T-helper 1 cell treated with Interleukin-12 subunit alpha and Interleukin-12 subunit beta and Interleukin-4 antibody, amounts not matched to agents 30 ng/mL and 1 ng/mL, for 36 hours (primary cell): ENCODE data around the gene TACC3. TPM values are rescaled to one million over a fixed set of nuclear protein-coding genes. Genes with fewer than 3 reads are reported as not detected.

Experiments used
- intact Hi-C: fragments of 100-400 bp; cut with micrococcal nuclease; formaldehyde crosslinking; loops from one replicate; pipeline ENCODE4 v1.15.1; 2024
- total RNA-seq: library from RNA; stranded (reverse); gene quantifications from 2 replicates; pipeline ENCODE4 v1.2.3, GENCODE V29; 2022

TACC3 gene
- total RNA-seq, 1 donor from 2014 or later = 173 TPM

DNA sequence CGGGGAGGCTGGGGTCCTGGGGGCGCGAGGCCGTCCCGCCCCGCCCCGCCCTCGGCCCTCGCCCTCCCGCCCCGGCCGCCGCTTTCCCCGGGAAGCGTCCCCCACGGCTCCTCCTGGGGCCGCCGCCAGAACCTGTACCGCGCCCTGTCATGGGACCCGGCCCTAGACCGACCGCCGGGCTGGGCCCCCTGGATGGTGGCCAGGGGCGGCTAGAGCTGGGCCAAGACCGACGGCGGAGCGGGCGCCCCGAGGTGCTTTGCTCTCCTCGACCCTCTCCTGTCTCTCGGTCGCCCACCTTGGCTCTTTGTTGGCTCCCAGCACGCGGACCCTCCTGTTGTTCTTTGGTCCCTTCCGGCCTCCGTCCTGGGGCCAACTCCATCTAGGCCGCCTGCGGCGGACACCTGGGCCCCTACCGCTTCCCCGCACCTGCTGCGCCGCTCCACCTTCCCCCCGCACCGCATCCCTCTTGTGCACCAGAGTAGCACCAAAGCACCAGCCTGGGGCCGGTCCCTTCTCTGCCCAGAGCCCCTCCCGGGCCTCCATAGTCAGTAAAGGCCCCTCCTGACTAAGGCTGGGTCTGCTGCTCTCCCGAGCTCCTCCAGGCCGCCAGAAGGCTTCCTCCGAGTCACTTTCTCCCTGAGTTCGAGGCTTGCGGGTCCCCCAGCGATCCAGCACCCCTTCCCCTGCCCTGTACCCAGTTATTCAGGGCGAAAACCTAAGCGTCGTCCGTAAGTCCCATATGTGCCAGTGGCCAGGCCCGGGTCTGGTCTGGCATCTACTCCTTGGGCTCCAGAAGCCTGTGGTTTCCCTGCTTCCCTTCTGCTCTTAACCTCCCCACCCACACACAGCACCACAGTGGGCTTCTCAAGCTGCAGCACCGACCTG is 587 bp downstream of the TACC3 start:
- intact Hi-C loops = loop anchor here (1.0 to 10.0 kb wide), 10 partner anchors 10 to 1810 kb away; partner anchors contain the start of genes FAM53A, HAUS3, LETM1 and LRPAP1

DNA sequence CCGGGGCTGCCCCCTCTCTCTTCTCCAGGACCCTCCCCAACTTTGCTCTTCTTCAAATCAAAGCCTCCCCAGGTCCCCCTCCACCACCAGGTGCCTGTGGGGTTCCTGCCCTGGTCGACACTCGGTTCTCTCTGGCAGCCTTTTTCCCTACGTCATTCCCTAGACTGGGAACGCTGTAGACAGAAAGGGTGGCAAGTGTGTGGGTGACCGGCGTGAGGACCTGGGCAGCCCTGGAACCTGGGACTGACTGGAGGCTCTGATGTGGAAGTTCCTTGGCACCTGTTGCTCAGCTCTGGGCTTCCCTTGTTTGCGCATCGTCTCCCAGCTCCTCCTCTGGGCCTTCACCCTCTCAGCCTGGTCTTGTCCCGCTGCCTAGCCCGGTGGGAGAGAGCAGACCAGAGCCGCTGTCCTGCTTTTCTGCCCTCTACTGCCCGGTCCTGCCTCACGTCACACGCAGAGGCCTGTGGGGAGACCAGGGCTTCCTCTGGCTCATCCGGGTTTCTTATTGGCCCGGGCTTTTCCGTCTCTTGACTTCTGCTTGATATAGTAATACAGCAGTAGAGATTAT is 1.3 kb downstream of the TACC3 start:
- intact Hi-C loops = loop anchor here (5.0 to 10.0 kb wide), 5 partner anchors 140 to 1810 kb away; partner anchors contain the start of gene LRPAP1

DNA sequence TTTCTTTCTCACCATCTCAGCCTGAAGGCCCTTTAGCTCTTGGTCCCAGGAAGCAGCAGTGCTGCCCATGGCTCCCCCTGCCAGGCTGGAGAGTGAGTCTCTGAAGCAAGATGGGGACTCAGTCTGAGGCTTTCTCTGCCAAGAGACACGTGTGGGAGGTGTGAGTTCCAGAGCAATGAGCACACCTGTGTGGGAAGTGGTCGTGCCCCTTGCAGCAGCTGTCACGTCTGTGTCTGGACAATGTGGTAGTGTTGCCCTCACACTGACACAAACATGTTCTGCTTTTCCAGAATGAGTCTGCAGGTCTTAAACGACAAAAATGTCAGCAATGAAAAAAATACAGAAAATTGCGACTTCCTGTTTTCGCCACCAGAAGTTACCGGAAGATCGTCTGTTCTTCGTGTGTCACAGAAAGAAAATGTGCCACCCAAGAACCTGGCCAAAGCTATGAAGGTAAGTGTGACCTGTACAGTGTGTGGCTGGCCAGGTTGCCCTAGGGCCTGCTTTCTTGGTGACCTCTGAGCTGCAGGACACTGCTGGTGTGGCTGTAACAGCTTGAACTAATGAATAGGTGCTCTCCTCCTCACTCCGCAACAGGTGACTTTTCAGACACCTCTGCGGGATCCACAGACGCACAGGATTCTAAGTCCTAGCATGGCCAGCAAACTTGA is 1.9 kb downstream of the TACC3 start:
- intact Hi-C loops = loop anchor here (5.0 to 10.0 kb wide), 5 partner anchors 141 to 1809 kb away; partner anchors contain the start of gene LRPAP1

DNA sequence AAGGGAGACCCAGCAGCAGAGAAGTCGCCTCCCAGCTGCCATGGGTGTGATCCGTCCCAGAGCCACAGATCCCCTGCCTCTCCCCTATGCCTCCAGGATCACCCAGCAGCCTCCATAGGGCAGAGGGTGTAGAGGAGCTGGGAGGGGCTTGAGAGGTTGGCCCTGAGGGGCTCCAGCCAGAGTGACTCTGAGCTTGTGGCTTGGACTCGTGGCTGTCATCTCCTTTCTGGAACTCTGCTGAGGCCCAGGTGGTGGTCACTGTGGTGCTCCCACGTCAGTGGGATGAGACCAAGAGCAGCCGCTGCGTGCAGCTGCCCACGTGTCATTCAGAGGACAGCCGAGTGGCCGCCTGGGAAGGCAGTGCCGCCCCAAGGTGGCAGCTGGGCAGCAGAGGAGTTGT is 4.2 kb downstream of the TACC3 start:
- intact Hi-C loops = loop anchor here (10.0 kb wide), 1 partner anchor 449 kb away; no protein-coding TSS in a partner anchor

DNA sequence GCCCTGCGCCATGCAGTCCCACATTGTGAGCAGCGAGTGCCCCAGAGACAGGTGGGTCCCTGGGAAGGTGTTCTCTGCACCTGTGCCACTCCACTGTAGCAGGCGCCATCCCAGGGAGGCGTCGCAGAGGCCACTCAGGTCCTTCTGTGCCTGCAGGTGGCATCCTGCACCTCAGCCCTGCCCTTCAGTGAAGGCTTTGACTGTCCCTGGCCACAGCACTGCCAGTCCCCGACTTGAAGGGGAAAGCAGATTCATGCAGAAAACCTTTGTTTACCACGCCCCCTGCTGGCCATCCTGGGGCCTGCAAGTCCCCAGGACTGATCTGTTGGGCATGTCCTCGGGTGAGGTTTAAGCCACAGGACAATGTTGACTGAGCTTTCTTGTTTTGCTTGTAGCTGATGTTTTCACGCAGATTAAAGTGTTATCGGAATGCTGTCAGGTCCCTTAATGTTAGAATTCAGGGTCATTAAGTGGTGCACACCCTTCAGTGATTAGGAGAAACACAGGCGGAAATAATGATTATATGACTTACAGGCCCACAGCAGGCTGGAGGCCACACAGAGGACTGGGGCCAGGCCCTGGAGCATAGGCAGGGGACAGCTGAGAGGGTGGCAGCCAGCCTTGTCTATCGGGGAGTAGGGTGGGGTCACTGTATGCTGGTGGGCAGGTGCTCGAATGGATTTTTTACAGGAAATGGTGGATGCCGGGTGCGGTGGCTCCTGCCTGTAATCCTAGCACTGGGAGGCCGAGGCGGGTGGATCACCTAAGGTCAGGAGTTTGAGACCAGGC is 5.0 kb downstream of the TACC3 start:
- intact Hi-C loops = loop anchor here (1.0 to 10.0 kb wide), 3 partner anchors 15 to 448 kb away; no protein-coding TSS in a partner anchor

DNA sequence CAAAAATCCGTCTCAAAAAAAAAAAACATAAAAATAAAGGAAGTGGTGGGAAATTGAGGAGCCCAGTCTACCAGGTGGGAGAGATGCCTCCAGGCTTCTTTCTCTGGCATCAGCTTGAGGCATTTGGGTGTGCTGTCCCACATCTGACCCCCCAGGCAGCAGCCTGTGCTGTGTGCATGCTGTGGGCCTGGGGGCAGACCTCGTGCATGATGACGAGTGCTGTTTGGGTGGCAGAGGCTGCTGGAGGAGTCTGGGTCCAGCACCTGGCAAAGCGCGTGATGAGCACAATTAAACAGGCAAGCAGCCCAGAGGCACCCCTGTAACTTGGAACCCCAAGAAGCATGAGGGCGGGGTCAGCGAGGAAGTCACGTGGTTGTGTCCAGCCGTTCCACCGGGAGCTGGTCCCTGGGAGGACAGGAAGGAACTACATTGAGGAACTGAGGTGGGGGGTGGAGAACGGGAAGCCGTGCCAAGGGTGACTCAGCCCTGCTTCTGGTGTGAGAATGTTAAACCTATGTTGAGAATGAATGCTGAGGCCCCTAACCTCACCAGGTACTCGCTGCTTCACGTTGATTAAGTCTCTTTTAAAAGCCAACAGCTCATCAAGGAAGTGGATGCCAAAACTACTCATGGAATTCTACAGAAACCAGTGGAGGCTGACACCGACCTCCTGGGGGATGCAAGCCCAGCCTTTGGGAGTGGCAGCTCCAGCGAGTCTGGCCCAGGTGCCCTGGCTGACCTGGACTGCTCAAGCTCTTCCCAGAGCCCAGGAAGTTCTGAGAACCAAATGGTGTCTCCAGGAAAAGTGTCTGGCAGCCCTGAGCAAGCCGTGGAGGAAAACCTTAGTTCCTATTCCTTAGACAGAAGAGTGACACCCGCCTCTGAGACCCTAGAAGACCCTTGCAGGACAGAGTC is 6.1 kb downstream of the TACC3 start:
- intact Hi-C loops = loop anchor here (10.0 kb wide), 1 partner anchor 447 kb away; no protein-coding TSS in a partner anchor

DNA sequence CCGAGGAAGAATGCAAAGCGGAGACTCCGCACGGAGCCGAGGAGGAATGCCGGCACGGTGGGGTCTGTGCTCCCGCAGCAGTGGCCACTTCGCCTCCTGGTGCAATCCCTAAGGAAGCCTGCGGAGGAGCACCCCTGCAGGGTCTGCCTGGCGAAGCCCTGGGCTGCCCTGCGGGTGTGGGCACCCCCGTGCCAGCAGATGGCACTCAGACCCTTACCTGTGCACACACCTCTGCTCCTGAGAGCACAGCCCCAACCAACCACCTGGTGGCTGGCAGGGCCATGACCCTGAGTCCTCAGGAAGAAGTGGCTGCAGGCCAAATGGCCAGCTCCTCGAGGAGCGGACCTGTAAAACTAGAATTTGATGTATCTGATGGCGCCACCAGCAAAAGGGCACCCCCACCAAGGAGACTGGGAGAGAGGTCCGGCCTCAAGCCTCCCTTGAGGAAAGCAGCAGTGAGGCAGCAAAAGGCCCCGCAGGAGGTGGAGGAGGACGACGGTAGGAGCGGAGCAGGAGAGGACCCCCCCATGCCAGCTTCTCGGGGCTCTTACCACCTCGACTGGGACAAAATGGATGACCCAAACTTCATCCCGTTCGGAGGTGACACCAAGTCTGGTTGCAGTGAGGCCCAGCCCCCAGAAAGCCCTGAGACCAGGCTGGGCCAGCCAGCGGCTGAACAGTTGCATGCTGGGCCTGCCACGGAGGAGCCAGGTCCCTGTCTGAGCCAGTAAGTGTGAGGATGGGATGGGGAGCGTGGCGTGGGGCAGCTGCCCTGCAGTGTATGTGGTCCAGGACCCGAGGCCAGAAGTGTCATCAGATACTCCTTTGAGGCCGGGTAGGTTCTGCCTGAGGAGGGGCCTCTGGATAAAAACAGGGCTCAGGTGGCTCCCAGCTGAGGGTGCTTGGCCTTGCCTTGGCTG is 7.0 kb downstream of the TACC3 start:
- intact Hi-C loops = loop anchor here (10.0 kb wide), 1 partner anchor 446 kb away; no protein-coding TSS in a partner anchor

DNA sequence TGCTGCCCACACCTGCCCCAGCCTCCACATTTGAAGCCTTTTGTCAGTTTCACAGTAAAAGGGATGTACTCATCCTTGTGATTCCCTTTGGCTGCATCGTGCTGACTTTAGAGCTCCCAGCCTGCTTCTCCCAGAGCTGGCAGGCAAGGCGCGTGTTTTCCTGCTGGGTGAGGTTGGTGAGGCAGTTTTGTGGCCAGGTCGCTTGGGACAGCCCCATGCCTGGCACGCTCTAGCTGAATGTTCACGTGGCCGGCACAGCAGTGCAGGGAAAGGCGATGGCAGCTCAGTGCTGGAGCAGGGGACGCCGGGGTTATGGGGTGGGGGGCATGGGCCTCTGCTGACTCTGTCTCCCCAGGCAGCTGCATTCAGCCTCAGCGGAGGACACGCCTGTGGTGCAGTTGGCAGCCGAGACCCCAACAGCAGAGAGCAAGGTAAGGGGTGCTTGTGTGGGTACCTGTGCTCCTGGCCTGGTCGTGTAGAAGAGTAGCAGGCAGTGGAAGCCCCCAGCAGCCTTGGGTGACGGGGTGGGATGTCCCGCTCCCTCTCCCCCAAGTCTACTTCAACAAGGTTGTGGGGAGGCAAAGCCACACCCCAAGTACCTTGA is 9.3 kb downstream of the TACC3 start:
- intact Hi-C loops = no loop called here

DNA sequence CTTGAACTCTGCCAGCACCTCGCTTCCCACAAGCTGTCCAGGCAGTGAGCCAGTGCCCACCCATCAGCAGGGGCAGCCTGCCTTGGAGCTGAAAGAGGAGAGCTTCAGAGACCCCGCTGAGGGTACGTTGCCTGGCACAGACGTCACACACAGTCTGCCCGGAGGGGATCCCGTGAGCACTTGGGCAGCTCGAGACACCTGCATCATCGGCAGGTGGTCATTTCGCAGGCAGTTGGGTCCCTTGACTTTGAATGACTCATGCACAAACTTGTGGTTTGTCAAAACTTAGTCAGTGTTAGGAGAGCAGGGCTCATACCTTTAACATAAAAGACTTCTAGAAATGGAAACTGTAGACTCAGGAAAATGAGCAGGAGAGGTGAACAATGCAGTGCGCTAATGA is 9.9 kb downstream of the TACC3 start:
- intact Hi-C loops = no loop called here

DNA sequence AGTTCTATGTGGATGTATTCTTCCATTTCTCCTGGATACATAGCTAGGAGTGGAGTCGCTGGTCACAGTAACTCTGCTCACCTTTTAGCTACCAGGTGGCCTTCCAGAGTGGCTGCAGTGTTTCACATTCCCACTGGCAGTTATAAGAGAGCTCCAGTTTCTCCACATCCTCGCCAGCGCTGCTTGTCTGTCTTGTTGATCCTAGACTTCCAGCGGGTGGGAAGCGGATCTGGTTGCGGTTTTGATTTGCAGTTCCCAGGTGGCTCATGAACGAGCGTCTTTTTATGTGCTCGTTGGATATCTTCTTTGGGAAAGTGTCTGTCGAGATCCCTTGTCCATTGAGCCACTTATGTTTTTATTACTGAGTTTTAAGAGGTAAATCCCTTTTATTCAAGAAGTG is 11.6 kb downstream of the TACC3 start:
- intact Hi-C loops = no loop called here

DNA sequence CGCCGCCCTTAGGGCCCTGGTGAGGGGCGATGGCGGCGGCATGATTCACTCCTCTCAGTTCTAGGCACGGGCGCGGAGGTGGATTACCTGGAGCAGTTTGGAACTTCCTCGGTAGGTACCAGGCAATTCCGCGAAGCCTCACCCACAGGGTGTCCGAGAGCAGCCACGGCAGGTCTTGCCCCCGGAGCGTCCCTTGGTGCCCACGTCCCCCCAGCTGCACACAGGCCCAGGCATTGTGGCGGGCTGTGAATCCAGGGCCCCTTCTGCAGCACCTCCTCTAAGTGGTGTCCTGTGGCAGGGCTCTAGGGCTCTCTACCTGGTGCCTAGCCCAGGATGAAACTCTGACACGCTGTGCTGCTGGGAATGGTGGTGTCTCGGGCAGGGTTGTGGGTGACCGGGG is 13.9 kb downstream of the TACC3 start:
- intact Hi-C loops = no loop called here

DNA sequence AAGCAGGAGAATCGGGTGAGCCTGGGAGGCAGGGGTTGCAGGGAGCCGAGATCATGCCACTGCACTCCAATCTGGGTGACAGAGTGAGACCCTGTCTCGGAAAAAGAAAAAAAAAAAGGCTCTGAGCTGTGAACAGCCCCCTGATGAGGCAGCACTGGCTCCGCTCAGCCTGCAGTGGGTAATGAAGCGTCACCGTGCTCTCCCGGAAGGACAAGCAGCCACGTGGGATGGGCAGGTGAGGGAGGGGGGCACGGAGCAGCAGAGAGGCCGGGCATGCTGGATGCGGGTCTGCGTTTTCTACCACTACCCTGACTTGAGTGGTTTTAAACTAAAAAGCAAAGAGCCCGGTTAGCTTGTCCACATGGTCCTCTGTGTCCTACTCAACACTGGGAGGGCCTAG is 15.5 kb downstream of the TACC3 start:
- intact Hi-C loops = no loop called here

DNA sequence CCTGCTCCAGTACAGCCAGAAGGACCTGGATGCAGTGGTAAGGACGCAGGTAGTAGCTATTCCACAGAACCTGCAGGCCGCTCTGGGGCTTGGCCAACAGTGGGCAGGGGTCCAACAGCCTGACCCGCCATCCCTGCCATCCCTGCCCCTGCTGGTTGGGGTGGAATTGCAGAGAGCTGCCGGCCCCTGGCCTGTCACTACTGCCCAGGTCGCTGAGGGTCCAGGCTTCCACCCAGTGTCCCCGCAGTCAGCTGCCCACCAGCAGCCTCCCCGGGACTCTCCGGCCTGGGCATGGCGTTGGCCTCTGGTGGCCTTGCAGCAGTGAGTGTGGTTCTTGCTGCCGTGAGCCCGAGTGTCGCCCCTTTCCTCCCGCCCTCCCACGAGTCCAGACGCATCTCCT is 16.3 kb downstream of the TACC3 start:
- intact Hi-C loops = no loop called here

DNA sequence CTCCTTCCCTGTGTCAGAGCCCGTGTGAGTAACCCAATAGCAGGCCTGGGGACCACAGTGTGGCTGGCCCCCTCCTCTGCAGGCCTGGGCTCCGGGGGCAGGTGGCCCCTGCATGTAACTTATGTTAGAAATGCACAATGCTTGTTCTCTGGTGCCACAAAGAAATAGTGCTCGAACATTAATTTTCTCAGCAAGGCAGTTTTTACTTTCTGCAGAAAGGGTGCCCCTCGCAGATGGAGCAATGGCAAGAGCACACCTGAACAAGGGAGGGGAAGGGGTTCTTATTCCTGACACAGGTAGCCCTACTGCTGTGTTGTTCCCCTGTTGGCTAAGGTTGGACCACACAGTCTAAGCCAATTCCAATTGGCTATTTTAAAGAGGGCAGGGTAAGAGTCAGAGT is 17.1 kb downstream of the TACC3 start:
- intact Hi-C loops = no loop called here

DNA sequence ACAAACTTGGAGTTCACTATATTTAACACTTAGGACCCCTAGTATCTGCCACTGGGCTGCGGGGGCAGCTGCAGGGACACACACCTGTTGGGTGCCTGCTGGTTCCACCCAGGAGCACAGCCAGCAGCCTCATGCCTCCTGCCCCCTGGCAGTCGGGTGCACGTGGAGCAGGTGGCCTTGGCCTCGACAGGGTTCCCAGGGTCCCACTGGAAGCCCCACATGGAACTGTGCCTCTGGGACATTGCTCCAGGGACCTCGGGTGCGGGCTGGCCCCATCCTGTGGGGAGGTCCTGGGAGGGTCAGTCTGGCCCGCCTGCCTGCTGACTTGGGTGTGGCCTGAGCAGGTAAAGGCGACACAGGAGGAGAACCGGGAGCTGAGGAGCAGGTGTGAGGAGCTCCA is 18.0 kb downstream of the TACC3 start:
- intact Hi-C loops = no loop called here

DNA sequence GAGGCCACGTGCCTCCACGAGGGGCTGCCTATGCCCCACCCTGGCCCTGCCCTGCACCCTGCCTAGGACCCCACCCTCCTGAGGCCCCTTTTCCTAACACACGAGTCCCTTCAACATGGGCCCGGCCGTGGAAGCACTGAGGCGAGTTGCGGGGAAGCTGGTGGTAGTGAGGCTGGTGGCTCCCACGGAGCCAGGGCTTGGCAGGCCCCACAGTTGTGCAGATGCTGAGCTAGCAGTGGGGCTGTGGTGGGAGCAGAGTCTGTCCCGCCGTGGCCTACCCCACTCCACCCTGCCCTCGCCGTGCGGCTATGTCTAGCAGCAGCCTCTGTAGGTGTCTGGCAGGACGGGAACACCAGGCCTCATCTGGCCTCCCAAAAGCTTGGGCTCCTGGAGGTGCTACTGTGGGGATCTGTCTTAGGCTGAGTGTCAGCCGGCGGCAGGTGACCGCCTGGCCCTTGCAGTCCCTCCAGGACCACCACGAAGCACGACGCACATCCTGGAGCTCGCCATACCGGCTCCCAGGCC is 18.8 kb downstream of the TACC3 start:
- intact Hi-C loops = no loop called here

DNA sequence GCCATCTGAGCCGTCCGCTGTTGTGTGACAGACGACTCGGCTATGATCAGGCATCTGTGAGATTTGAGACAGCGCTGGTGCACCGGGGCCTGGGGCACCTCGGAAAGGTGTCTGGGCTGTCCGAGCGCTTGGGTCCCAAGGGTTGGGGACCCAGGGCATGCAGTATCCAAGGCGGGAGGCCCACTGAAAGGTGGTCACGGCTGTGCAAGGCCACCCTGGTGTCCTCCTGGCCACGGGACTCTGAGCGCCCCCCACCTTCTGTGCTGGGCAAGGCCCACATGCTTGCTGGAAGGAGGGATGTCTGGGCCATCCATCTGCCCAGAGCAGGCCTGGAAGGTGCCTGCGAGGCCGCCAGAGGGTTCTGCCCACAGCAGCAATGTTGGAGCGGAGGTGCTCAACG is 19.9 kb downstream of the TACC3 start:
- intact Hi-C loops = no loop called here

DNA sequence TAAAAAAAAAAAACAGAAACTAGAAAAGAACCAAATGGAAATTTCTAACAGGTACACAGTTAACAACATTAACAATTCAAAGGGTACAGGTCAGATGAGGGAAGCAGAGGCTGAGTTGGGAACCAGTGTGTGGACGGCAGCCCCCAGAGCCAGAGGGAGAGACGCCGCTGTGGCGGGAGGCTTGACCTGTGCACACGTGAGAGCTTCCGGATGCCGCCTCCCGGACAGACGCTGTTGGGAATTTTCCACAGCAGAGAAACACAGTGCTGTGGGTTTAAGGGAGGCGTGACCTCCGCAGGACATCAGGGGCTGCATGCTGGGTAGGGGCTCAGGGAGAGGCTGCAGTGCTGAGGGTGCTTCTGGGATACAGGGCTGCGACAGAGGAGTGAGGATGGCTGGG is 22.2 kb downstream of the TACC3 start:
- intact Hi-C loops = no loop called here
